Sigmoid colon (tissue), 4 donors: ENCODE measurements around the gene NUDT1.

Source experiments
- CTCF ChIP-seq, 4 experiments: fragments of 450-650 bp in 3 of 4; fragments of 200-600 bp in 1 of 4; IDR thresholded peaks; one replicate each; pipeline ENCODE4 v1.5.1; 2016 to 2019; ENCODE audit warnings: antibody characterized with exemption in 4 of 4, mild to moderate bottlenecking in 3 of 4, moderate library complexity in 2 of 4
- POLR2A ChIP-seq, 2 donors: fragments of 450-650 bp; IDR thresholded peaks; one replicate each; pipeline ENCODE4 v1.6.1; 2016; ENCODE audit warnings: antibody characterized with exemption in 2 of 2, mild to moderate bottlenecking in 2 of 2, moderate library complexity in 2 of 2
- POLR2AphosphoS5 ChIP-seq, 4 donors: sonication (generic); formaldehyde crosslinking; IDR thresholded peaks; one replicate each; pipeline ENCODE4 v1.6.1; 2017; ENCODE audit warnings: antibody characterized with exemption in 4 of 4

- no peak for TF ChIP-seq CTCF (IDR thresholded peaks at IDR 0.05)
- no peak for TF ChIP-seq POLR2AphosphoS5 (IDR thresholded peaks at IDR 0.05)
- no peak for TF ChIP-seq POLR2A (IDR thresholded peaks at IDR 0.05)
Observed at GRCh38 chr7:2256306-2257045, 14.4 kb downstream of the NUDT1 start.
